GM13977 (cell line): ENCODE measurements around the gene KRT72.

Experiments used
- DNase-seq: peaks from one replicate; pipeline ENCODE4 v3.0.0; 2012; ENCODE audit warnings: low spot score
- in situ Hi-C: fragments of 300-500 bp; cut with MboI; formaldehyde crosslinking; loops from one replicate; pipeline ENCODE4 v1.12.0; 2022; ENCODE audit warnings: low sequenced_read_pairs, low pct_unique_long_range_greater_than_20kb, mixed read lengths, inconsistent platforms; ENCODE audit not compliant: unreplicated experiment
- TF ChIP-seq, protein P1 (sequence below): IDR thresholded peaks from 2 replicates; pipeline ENCODE4 v1.5.1; 2012; ENCODE audit warnings: mild to moderate bottlenecking, control low read depth; ENCODE audit not compliant: insufficient read depth; ENCODE audit errors: extremely low read depth, missing control alignments

The KRT72 gene

DNA sequence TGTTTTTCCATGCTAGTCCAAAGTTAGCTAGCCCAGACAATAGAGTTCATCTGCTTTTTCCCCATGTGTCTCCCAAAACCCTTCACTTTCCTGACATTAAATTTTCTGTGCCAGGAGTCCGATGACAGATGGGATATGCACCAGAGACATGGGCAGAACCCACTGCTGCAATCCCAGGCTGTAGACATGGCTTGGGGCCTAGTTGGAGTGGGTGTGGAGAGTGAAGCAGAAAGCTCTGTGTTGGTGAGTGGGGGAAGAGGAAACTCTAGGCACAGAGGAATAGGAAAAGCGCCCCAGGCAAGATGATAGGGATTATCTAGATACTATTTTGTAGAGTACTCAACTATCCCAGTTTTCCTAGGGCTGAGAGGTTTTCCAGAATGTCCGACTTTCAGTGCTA, 22.8 kb downstream of the KRT72 start:
- DNase-seq: no peak
- TF ChIP-seq, protein P1, sequence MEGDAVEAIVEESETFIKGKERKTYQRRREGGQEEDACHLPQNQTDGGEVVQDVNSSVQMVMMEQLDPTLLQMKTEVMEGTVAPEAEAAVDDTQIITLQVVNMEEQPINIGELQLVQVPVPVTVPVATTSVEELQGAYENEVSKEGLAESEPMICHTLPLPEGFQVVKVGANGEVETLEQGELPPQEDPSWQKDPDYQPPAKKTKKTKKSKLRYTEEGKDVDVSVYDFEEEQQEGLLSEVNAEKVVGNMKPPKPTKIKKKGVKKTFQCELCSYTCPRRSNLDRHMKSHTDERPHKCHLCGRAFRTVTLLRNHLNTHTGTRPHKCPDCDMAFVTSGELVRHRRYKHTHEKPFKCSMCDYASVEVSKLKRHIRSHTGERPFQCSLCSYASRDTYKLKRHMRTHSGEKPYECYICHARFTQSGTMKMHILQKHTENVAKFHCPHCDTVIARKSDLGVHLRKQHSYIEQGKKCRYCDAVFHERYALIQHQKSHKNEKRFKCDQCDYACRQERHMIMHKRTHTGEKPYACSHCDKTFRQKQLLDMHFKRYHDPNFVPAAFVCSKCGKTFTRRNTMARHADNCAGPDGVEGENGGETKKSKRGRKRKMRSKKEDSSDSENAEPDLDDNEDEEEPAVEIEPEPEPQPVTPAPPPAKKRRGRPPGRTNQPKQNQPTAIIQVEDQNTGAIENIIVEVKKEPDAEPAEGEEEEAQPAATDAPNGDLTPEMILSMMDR: no peak
- in situ Hi-C loops: loop anchor here (25.0 kb wide), 1 partner anchor 409 kb away; no protein-coding TSS in a partner anchor

DNA sequence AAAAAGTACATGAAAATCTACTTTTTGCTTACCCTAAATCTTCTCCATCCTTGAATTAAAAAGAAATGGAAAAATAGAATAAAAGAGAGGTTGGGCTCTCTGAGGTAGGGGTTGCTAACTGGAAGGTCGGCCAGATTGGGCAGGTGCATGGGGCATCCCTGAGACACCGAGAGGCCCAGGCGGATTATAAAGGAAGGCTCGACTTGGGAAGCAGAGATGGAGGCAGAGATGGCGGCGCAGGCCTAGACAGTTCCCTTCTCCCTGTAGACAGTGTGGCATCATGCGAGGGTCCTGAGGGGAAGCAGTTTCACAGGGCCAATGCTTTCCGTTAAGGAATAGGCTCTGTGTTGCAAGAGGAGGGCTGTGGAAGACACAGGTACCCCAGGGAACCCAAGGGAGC, 23.9 kb downstream of the KRT72 start:
- no peak for DNase-seq
- in situ Hi-C loops: loop anchor here (25.0 kb wide), 1 partner anchor 410 kb away; no protein-coding TSS in a partner anchor
- TF ChIP-seq, protein P1: no peak

DNA sequence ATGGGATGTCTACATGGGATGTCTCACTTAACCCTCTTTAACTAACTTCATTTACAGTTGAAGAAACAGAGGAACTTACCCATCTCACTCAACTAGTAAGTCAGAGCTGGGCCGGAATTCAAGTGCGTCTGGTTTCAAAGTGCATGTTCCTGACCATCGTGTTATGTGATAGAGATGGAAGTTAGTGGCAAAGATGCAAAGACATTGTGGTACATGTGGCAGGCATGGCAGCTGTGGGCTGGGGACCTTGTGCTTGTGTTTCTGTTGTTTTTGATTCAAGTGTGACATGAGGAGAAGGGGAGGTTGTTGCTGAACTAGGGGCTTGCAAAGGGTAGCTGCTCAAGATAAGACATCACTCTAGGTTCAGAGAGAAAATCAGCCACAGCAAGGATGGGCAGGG, 25.3 kb downstream of the KRT72 start:
- TF ChIP-seq, protein P1: no peak
- in situ Hi-C loops: loop anchor here (25.0 kb wide), 1 partner anchor 411 kb away; no protein-coding TSS in a partner anchor
- DNase-seq: no peak

DNA sequence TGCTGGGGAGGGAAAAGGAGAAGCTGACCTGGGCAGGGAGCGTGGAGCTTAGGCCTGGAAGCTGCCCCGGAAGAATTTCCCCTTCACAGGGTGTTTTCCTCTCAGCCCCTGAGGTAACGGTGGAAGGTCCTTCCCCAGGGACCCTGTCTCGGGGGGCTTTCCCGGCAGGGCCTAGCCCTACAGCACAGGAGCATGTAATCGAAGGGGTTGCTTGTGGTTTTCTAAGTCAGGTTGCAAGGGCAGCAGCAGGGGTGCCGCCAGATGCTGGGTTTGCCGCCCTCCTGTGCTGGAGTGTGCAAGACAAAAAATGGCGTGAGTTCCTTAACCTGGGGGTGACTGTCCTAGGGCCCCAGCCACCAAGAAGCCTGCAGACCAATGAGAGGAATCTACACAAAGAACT, 26.0 kb downstream of the KRT72 start:
- DNase-seq: no peak
- TF ChIP-seq, protein P1: no peak
- in situ Hi-C loops: loop anchor here (25.0 kb wide), 1 partner anchor 412 kb away; no protein-coding TSS in a partner anchor

DNA sequence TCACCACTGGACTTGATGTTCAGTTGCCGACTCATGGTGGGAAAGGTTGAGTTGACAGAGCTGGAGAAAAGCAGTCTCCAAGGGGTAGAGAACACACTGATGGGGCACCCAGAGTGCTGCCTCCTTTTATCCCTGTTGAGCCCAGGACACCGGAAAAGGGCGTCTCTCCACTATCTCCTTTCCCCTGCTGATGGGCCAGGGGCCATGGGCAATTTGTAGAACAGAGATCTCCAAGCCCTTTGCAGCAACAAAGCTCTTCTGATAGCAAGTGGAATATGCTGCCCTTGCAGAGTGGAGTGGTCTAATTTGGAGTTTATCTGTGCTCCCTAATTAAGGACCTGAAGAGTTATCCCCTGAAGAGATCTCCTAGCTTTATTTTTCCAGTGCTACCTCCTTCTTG, 27.5 kb downstream of the KRT72 start, which contains the start of gene KRT74:
TSS of gene KRT74 (minus strand) at position 101 of the 400 bp plus-strand sequence. CDS start at position 35, 66 bp downstream.
- in situ Hi-C loops: no loop called here
- no peak for DNase-seq
- TF ChIP-seq, protein P1: no peak

DNA sequence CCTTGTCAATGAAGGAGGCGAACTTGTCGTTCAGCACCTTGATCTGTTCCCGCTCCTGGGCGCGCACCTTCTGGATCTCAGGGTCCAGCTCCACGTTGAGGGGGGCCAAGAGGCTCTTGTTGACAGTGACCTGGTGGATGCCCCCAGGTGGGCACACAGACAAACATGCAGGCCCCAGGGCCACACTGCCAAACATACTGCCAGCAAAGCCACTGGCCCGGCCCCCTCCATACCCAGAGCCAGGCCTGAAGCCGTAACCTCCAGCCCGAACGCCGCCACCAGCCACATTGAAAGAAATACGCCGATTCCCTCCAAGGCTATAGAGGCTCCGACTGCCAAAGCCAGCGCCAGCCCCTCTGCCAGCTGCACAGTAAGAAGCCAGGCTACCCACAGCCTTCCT, 28.0 kb downstream of the KRT72 start:
- in situ Hi-C loops: no loop called here
- DNase-seq: no peak
- TF ChIP-seq, protein P1: no peak
